ENCODE data around the gene FHL2.

Gene FHL2

GRCh38 chr2:105391058-105391627 is 7.7 kb downstream of the FHL2 start:
- H3K36me3 ChIP-seq (ENCODE audit: insufficient read depth, low read length): no peaks in the 10 kb centered on the region; the same call in 1 of the 2 replicates
- no peak for DNase-seq (ENCODE audit: low read depth, low spot score)
- no peak overlapping the region for H3K9ac ChIP-seq (ENCODE audit: insufficient read length)
- no peak for TF ChIP-seq FOXP2 (optimal IDR thresholded peaks at IDR 0.05; ENCODE audit: control extremely low read depth, extremely low read length, insufficient read depth)
- TF ChIP-seq POLR2AphosphoS5 (IDR thresholded peaks at IDR 0.05; ENCODE audit: borderline replicate concordance, low read depth, low read length): no peak
- TF ChIP-seq EZH2 (IDR thresholded peaks at IDR 0.05): no peak
- H3K27ac ChIP-seq: no peak overlapping the region
- no peaks in the 10 kb centered on the region for H3K9me3 ChIP-seq (ENCODE audit: low read depth, low read length)
- H3K4me3 ChIP-seq: no peak overlapping the region

GRCh38 chr2:105390454-105390853 is 8.4 kb downstream of the FHL2 start:
- Histone ChIP-seq H3K27ac (no peak overlapping the region), H3K9ac (ENCODE audit: insufficient read length) (no peak overlapping the region), H3K9me3 (ENCODE audit: low read depth, low read length) (no peaks in the 10 kb centered on the region), H3K36me3 (ENCODE audit: insufficient read depth, low read length) (peaks cover 7% of the 10 kb centered on the region; the same call in 1 of the 2 replicates), H3K4me3 (no peak overlapping the region)
- TF ChIP-seq EZH2 (IDR thresholded peaks at IDR 0.05) (no peak), FOXP2 (optimal IDR thresholded peaks at IDR 0.05; ENCODE audit: control extremely low read depth, extremely low read length, insufficient read depth) (no peak), POLR2AphosphoS5 (IDR thresholded peaks at IDR 0.05; ENCODE audit: borderline replicate concordance, low read depth, low read length) (no peak)
- DNase-seq (ENCODE audit: low read depth, low spot score): no peak

- peaks cover 12% of the 10 kb centered on the region for H3K36me3 ChIP-seq (ENCODE audit: insufficient read depth, low read length)
- DNase-seq (ENCODE audit: low read depth, low spot score): no peak
- no peak overlapping the region for H3K4me3 ChIP-seq
- no peak overlapping the region for H3K27ac ChIP-seq
- TF ChIP-seq FOXP2 (optimal IDR thresholded peaks at IDR 0.05; ENCODE audit: control extremely low read depth, extremely low read length, insufficient read depth): no peak
- no peak for TF ChIP-seq EZH2 (IDR thresholded peaks at IDR 0.05)
- H3K9me3 ChIP-seq (ENCODE audit: low read depth, low read length): no peaks in the 10 kb centered on the region
- H3K9ac ChIP-seq (ENCODE audit: insufficient read length): no peak overlapping the region
Measured at GRCh38 chr2:105388971-105389381, 9.9 kb downstream of the FHL2 start.

- Histone ChIP-seq H3K36me3 (ENCODE audit: insufficient read depth, low read length) (peaks cover 18% of the 10 kb centered on the region), H3K4me3 (no peak overlapping the region), H3K27ac (no peak overlapping the region), H3K9ac (ENCODE audit: insufficient read length) (no peak overlapping the region), H3K9me3 (ENCODE audit: low read depth, low read length) (no peaks in the 10 kb centered on the region)
- TF ChIP-seq EZH2 (IDR thresholded peaks at IDR 0.05) (no peak), FOXP2 (optimal IDR thresholded peaks at IDR 0.05; ENCODE audit: control extremely low read depth, extremely low read length, insufficient read depth) (no peak), POLR2AphosphoS5 (IDR thresholded peaks at IDR 0.05; ENCODE audit: borderline replicate concordance, low read depth, low read length) (no peak)
- DNase-seq (ENCODE audit: low read depth, low spot score): no peak
Measured at GRCh38 chr2:105387225-105387624, 11.6 kb downstream of the FHL2 start.

GRCh38 chr2:105385731-105386540 is 12.9 kb downstream of the FHL2 start:
- Histone ChIP-seq H3K27ac (no peak overlapping the region), H3K36me3 (ENCODE audit: insufficient read depth, low read length) (peaks cover 18% of the 10 kb centered on the region), H3K9me3 (ENCODE audit: low read depth, low read length) (no peaks in the 10 kb centered on the region), H3K4me3 (no peak overlapping the region), H3K9ac (ENCODE audit: insufficient read length) (no peak overlapping the region)
- no peak for DNase-seq (ENCODE audit: low read depth, low spot score)
- TF ChIP-seq EZH2 (IDR thresholded peaks at IDR 0.05): no peak
- TF ChIP-seq POLR2AphosphoS5 (IDR thresholded peaks at IDR 0.05; ENCODE audit: borderline replicate concordance, low read depth, low read length): no peak
- TF ChIP-seq FOXP2 (optimal IDR thresholded peaks at IDR 0.05; ENCODE audit: control extremely low read depth, extremely low read length, insufficient read depth): no peak

- Histone ChIP-seq H3K36me3 (ENCODE audit: insufficient read depth, low read length) (peaks cover 18% of the 10 kb centered on the region), H3K9ac (ENCODE audit: insufficient read length) (no peak overlapping the region), H3K4me3 (no peak overlapping the region), H3K9me3 (ENCODE audit: low read depth, low read length) (no peaks in the 10 kb centered on the region), H3K27ac (no peak overlapping the region)
- TF ChIP-seq POLR2AphosphoS5 (IDR thresholded peaks at IDR 0.05; ENCODE audit: borderline replicate concordance, low read depth, low read length) (no peak), EZH2 (IDR thresholded peaks at IDR 0.05) (no peak), FOXP2 (optimal IDR thresholded peaks at IDR 0.05; ENCODE audit: control extremely low read depth, extremely low read length, insufficient read depth) (no peak)
- no peak for DNase-seq (ENCODE audit: low read depth, low spot score)
Measured at GRCh38 chr2:105384861-105385260, 14.0 kb downstream of the FHL2 start.

- H3K36me3 ChIP-seq (ENCODE audit: insufficient read depth, low read length): peaks cover 18% of the 10 kb centered on the region
- H3K27ac ChIP-seq: no peak overlapping the region
- H3K9me3 ChIP-seq (ENCODE audit: low read depth, low read length): no peaks in the 10 kb centered on the region
- DNase-seq (ENCODE audit: low read depth, low spot score): no peak
- no peak for TF ChIP-seq POLR2AphosphoS5 (IDR thresholded peaks at IDR 0.05; ENCODE audit: borderline replicate concordance, low read depth, low read length)
- no peak for TF ChIP-seq EZH2 (IDR thresholded peaks at IDR 0.05)
- no peak for TF ChIP-seq FOXP2 (optimal IDR thresholded peaks at IDR 0.05; ENCODE audit: control extremely low read depth, extremely low read length, insufficient read depth)
- no peak overlapping the region for H3K4me3 ChIP-seq
- H3K9ac ChIP-seq (ENCODE audit: insufficient read length): no peak overlapping the region
Measured at GRCh38 chr2:105384216-105384615, 14.6 kb downstream of the FHL2 start.

- no peak for TF ChIP-seq FOXP2 (optimal IDR thresholded peaks at IDR 0.05; ENCODE audit: control extremely low read depth, extremely low read length, insufficient read depth)
- TF ChIP-seq EZH2 (IDR thresholded peaks at IDR 0.05): no peak
- no peak for TF ChIP-seq POLR2AphosphoS5 (IDR thresholded peaks at IDR 0.05; ENCODE audit: borderline replicate concordance, low read depth, low read length)
- no peak overlapping the region for H3K4me3 ChIP-seq
- no peak overlapping the region for H3K9ac ChIP-seq (ENCODE audit: insufficient read length)
- no peak for DNase-seq (ENCODE audit: low read depth, low spot score)
- H3K27ac ChIP-seq: no peak overlapping the region
- peaks cover 18% of the 10 kb centered on the region for H3K36me3 ChIP-seq (ENCODE audit: insufficient read depth, low read length)
- H3K9me3 ChIP-seq (ENCODE audit: low read depth, low read length): no peaks in the 10 kb centered on the region
Measured at GRCh38 chr2:105383432-105384166, 15.3 kb downstream of the FHL2 start.
